Activated naive CD4-positive, alpha-beta T cell treated with Interleukin-2 at 50 U/mL for 16 hours (primary cell): ENCODE data around the gene TCEA2.

Source experiments
- DNase-seq: peaks from one replicate; pipeline ENCODE4 v3.0.0-alpha.2; 2020

The TCEA2 gene

DNA sequence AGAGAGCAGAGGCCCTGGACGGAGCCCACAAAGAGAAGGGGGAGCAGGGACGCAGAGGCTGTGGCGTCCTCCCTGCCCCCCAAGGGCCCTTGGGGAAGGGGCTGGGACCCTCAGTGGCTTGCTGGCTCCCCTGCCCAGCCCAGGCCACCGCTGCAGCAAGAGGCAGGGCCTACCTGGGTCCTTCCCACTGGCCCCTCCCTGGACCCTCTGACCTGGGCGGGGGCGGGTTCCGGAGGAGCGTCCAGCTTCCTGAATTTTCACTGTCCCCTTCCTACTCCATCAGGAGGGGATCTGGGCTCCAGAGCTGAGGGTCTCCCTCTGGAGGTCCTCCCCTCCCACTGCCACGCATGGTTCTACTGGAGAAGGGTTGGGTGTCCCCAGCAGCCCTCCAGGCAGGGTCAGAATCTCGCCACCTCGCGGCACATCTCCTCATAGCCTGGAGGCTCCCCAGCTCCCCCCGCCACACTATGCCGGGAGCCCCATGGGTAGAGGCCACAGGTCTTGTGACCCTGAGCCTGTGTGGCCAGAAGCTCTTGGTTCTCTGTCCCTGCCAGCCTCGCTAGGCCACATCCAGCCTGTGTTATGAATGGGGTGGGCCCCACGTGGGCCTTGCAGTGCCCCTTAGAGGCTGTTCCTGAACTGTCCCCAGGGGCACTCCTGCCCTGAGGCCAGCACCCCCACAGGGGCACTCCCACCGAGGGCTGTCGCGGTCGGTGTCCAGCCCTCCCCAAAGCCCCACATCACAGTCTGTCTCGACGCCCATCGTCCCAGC, 12.6 kb upstream of the TCEA2 start:
- no peak for DNase-seq

DNA sequence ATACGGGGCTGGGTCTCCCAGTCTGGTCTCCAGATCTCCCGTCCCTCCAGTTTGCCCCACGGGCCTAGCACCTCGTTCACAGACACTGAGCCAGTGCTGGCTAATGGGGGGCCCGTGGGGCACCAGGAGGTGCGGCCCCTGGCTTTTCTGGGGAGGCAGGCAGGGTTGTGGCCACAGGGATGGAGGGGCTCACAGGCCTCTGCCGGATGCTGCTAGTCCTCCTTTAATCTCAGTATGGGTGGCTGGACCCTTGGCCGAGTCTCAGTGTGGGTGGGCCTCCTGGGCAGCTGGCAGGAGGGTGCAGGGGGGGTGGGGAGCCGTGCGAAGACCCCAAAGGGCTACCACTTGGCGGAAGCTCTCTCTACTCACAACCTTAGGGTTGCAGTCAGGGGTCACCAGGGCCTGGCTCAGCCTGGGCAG, 12.0 kb upstream of the TCEA2 start:
- DNase-seq = no peak

- DNase-seq = no peak
These were observed 11.3 kb upstream of the TCEA2 start for GRCh38 chr20:64051561-64052325.

DNA sequence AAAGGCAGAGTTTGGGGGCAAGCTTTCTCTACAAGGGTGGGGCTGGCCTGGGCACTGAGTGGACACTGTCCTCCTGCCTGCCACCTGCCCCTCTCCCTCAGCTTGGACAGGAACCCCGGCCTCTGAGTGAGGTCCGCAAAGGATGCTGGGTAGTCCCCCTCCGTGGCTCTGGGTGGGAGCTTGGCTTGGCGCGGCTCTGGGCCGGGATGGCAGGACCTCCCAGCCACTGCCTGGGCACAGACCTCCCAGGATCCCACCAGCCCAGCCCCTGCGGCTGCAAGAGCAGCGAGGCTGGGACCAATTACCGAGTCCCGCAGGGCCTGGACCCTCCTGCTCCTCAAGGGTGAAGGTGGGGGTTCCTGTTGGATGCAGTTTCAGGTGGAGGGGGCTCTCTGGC, 10.7 kb upstream of the TCEA2 start:
- no peak for DNase-seq

- DNase-seq = no peak
These were observed 9.8 kb upstream of the TCEA2 start for GRCh38 chr20:64052987-64053840.

GRCh38 chr20:64053841-64054661, 8.9 kb upstream of the TCEA2 start:
- DNase-seq = no peak

DNA sequence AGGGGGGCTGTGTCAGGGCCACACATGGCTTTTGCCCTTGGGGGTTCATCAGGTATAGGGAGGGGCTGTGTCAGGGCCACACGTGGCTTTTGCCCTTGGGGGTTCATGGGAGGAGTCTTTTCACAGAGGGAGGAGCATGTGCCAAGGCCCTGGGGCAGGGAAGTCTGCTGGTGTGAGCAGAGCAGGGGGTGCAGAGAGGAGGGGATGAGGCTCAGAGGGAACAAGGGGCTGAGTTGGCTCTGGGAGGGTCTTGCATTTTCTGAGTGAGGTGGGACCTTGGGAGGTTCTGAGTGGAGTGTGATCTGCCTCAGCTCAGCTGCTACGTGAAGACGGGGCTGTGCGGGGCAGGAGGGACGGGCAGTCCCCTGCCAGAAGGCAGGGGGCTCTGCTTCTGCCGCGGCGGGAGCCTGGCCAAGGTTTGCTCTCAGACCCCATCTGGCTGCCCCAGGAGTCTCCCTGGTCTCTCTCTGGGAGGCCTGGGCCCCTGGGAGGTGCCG, 7.6 kb upstream of the TCEA2 start:
- DNase-seq = no peak

DNA sequence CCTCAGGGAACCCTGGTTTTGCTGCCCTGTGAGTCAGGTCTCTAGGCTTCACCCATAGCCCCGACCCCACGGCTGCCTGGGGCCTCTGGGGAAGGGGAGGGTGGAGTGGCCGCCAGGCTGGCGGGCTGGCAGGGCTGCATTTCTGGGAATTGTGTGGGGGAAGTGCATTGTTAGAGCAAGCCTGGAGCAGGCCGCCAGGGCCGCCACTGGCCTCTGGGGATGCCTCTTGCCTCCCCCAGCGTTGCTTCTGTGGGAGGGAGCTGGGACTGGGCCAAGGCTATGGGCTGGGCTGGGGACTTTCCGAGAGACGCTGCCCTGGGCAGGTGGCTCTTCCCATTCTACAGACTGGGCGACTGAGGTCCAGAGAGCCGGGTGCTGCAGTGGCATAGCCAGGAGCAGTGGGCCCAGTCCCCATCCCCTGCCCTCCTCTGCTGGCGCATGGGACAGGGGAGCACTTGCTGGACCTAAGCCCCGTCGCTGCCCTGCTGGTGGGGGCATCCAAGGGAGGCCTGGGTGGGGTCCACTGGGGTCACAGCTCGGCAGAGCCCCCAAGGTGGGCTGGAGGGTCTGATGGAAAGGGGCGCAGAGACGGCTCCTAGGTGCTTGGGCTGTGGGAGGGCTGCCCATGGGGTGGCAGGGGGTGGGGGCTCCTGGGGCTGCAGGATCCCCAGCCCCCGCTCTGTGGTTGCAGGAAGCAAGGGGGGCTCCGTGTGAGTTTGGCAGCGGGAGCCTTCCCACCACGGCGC, 6.9 kb upstream of the TCEA2 start:
- DNase-seq = no peak

DNA sequence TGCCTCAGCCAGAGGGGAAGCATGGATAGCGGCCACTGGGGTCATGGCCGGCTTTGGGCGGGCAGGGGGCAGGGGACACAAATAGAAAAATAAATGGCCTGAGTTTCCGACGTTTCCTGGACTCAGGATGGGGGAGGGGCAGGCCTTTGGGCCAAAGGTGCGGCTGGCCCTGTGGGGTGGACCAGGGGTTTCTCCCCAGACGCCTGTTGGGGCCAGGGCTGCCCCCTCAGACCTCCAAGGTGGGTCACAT, 6.4 kb upstream of the TCEA2 start:
- DNase-seq = no peak

DNA sequence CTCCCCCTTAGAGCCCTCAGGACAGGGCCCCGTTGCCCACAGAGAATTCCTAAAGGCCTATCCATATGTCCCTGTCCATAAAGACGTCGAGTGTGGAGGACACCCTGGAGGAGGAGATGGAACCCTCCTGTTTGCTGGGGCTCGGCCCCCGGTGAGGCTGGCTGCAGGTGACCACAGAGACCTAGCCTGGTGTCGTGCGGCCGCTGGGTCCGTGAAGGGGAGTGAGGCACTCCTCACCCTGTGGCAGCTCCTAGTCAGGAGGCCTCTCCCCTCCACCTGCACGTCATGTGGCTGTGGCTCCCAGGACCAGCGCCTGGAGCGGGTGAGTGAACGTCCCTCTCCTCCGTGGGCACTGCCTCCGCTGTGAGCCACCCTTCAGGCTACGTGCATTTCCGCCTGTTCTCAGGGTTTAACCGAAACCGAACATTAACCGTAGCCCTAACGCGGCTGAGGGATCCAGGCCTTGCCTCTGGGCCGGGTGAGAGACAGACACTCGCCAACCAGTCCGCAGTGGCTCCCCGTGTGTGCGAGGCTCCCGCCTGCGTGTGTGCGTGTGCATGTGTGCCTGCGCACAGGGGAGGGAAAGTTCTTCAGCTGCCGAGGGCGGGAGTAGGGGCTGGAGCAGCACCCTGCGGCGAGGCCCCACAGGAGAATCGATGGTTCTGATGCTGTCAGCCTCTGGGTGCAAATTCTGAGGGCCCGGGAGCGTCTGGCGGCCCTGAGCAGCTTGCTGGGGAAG, 5.9 kb upstream of the TCEA2 start:
- no peak for DNase-seq

DNA sequence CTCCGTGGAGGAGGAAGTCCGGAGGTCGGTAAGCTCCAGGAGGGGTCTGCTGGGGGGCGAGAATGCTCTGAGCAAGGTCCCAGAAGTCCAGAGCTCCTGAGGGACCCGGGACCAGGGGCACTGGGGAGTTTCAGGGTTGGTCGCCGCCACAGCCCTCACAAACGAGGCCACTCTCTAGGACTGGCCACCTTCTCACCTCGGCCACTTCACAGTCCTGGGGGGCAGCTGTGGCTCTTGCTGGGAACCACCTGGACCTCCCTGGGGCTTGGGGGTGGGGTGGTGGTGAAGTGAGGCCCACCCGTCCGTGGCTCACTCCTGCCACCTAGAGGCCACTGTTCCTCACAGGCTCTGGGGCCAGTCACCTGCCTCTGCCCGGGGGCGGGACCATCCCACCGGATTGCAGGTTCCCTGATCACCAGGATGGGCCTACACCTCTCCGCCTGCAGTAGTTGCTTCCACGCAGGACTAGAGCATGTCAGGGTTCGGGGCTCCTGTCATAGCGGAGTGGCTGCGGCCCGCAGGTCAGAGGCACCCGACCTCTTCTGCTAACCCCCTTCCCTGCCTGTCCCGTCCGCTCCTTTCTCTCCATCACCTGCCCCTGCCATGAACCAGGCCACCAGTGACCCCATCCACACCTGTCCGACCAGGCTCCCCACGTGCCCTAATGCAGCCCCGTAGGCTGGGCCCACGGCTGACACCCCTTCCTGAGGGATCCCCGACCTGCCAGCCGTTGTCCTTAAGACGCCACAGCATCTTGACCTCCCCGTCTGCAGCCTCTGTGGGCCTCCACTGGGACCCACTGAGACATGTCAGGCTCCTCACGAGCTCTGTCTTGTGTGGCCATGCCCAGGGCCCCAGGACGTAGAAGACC, 5.1 kb upstream of the TCEA2 start:
- peak; percentile 82 for DNase-seq

- DNase-seq = no peak
These were observed 4.5 kb upstream of the TCEA2 start for GRCh38 chr20:64058536-64058935.

DNA sequence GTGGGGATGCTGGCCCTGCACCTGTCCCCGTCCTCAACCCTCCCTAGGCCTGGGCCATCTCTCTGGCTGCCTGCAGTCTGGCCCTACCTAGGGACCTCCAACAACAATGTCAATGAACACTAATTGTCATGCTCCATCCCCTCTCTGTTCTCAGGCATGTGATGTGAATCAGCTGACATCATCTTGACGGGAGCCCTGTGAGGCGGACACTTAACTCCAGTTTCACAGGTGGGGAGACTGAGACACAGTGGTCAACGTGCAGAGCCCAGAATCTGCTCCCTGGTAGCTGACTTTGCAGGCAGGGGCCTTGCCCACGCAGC, 762 bp upstream of the TCEA2 start:
- DNase-seq = no peak

DNA sequence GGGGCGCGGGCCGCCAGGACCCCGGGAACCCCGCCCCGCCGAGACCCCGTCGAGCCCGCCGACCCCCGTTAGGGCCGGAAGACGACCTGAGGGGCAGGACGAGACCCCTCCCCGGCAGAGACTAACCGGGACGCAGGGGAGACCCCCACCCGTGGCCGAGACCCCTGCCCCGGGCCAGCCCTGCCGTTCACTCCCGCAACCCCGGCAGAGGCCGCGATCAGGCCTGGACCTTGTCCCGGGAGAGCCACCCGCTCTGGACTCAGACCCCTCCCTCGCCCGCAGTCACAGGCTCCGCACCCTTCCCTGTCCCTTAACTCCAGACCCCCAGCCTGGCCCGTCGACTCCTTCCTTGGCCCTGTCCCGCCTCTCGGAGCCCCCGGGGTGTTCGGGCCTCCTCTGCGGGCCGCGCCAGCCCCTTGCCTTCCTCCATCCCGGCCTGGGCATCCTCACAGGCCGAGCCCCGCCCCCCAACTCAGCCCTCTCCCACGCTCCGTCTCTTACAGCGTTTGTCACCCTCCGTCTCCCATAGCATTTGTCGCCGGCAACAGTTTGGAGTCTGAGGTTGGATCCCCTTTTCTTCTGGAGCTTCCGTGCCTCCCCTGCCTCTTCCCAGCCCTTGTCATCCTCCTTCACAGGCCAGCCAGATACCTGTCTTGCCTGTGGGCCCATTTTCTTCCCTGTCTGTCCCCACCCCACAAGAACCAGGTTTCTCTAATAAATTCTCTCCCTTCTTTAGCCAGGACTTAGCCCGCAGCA, 569 bp downstream of the TCEA2 start:
- DNase-seq = peak; percentile 50

- no peak for DNase-seq
These were observed 1.2 kb downstream of the TCEA2 start for GRCh38 chr20:64064145-64064698.

- no peak for DNase-seq
These were observed 2.3 kb downstream of the TCEA2 start for GRCh38 chr20:64065062-64065973.

DNA sequence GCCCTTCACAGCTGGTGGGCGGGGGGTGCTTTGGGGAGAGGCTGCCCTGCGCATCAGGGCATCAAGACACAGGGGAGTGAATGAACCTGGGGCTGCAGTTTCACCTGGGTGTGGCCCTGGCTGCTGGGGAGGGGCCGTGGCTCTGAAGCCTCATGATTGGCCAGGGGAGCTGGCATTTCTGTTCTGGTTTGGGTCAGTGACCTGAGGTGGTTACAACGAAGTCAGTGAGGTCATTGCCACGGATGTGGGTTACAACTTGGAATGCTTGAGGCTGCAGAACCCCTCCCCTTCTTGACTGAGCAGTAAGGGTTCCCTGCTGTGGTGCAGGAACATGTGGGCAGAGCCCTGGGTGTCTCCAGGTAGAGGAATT, 3.0 kb downstream of the TCEA2 start:
- DNase-seq = peak; percentile 48

- no peak for DNase-seq
These were observed 4.1 kb downstream of the TCEA2 start for GRCh38 chr20:64067005-64067632.
